Smooth muscle cell (in vitro differentiated cells): ENCODE results near the gene CPNE8. TPM values are rescaled to one million over a fixed set of nuclear protein-coding genes. Genes with fewer than 3 reads are reported as not detected.

Source experiments
- DNase-seq: peaks from one replicate; lab custom pipeline; 2025; ENCODE audit not compliant: unreplicated experiment; lab: John Stamatoyannopoulos, UW
- H2AFZ ChIP-seq: fragments of 200-600 bp; sonication (generic); 2 replicates; pipeline ENCODE4 v1.6.0; 2016; ENCODE audit warnings: antibody characterized with exemption, low read depth, mild to moderate bottlenecking
- H3F3A ChIP-seq: fragments of 200-600 bp; sonication (generic); 2 replicates; pipeline ENCODE4 v1.6.0; 2017; ENCODE audit warnings: antibody characterized with exemption, low read depth
- H3K27ac ChIP-seq: fragments of 200-600 bp; sonication (generic); 2 replicates; pipeline ENCODE4 v1.5.1; 2016; ENCODE audit warnings: low read depth, mild to moderate bottlenecking
- H3K27me3 ChIP-seq: fragments of 200-600 bp; sonication (generic); 2 replicates; pipeline ENCODE4 v1.6.1; 2016; ENCODE audit warnings: low read depth, mild to moderate bottlenecking
- H3K36me3 ChIP-seq: fragments of 200-600 bp; sonication (generic); 2 replicates; pipeline ENCODE4 v1.5.1; 2016; ENCODE audit warnings: low read depth
- H3K4me1 ChIP-seq: fragments of 200-600 bp; sonication (generic); 2 replicates; pipeline ENCODE4 v1.5.1; 2016; ENCODE audit warnings: low read depth
- H3K4me2 ChIP-seq: fragments of 200-600 bp; sonication (generic); 2 replicates; pipeline ENCODE4 v1.6.0; 2016; ENCODE audit warnings: mild to moderate bottlenecking
- H3K4me3 ChIP-seq: fragments of 200-600 bp; sonication (generic); 2 replicates; pipeline ENCODE4 v1.5.1; 2016; ENCODE audit warnings: mild to moderate bottlenecking
- H3K79me2 ChIP-seq: fragments of 200-600 bp; sonication (generic); 2 replicates; pipeline ENCODE4 v1.6.0; 2016; ENCODE audit warnings: low read depth, mild to moderate bottlenecking
- H3K9ac ChIP-seq: fragments of 200-600 bp; sonication (generic); 2 replicates; pipeline ENCODE4 v1.6.0; 2016; ENCODE audit warnings: low read depth
- H3K9me3 ChIP-seq: fragments of 200-600 bp; sonication (generic); replicated peaks from 2 replicates; pipeline ENCODE4 v1.5.1; 2016; ENCODE audit warnings: low read depth
- H4K20me1 ChIP-seq: fragments of 200-600 bp; sonication (generic); 2 replicates; pipeline ENCODE4 v1.6.0; 2016; ENCODE audit warnings: low read depth
- CTCF ChIP-seq: fragments of 200-600 bp; sonication (generic); IDR thresholded peaks from 2 replicates; pipeline ENCODE4 v1.5.1; 2017; ENCODE audit warnings: borderline replicate concordance, mild to moderate bottlenecking, antibody characterized with exemption; ENCODE audit not compliant: insufficient read depth, poor library complexity, severe bottlenecking
- WGBS: methylation state at CpG from one replicate; pipeline ENCODE4 v1.1.7; 2016; ENCODE audit warnings: low lambda C conversion rate; 5-methylcytosine and 5-hydroxymethylcytosine counted together
- polyA plus RNA-seq: library from polyadenylated mRNA; unstranded; fragments of >200 nt; fragmentation: Nextera tagmentation; extraction: Ambion mirVana; gene quantifications from 2 replicates; pipeline ENCODE4 v1.2.1, GENCODE V29; 2016
- total RNA-seq: library from RNA; depleted of rRNA; stranded (reverse); fragments of >200 nt; gene quantifications from 2 replicates; pipeline ENCODE4 v1.2.3, GENCODE V29; 2014

Gene CPNE8
- total and polyA plus RNA-seq, 2 experiments from 2014 or later, result 6.3 to 19.4 TPM

GRCh38 chr12:38708466-38708865 lies 196.9 kb downstream of the CPNE8 start:
- no peak for DNase-seq
- Histone ChIP-seq H3K27ac (no peak overlapping the region), H3K9ac (no peak overlapping the region), H3K27me3 (no peaks in the 10 kb centered on the region), H3K9me3 (no peaks in the 10 kb centered on the region), H3F3A (no peaks in the 10 kb centered on the region), H3K4me3 (no peak overlapping the region), H4K20me1 (no peaks in the 10 kb centered on the region), H2AFZ (no peak overlapping the region), H3K36me3 (no peaks in the 10 kb centered on the region), H3K4me2 (no peak overlapping the region), H3K79me2 (no peaks in the 10 kb centered on the region), H3K4me1 (no peaks in the 10 kb centered on the region)
- TF ChIP-seq CTCF, result no peak

- 89% methylated on average over 1 of the region's 1 CpG for WGBS
- Histone ChIP-seq H3K27me3 (no peaks in the 10 kb centered on the region), H3K4me1 (no peaks in the 10 kb centered on the region), H2AFZ (no peak overlapping the region), H3K27ac (no peak overlapping the region), H3K9ac (no peak overlapping the region), H3K36me3 (no peaks in the 10 kb centered on the region), H3K4me3 (no peak overlapping the region), H3K9me3 (no peaks in the 10 kb centered on the region), H3F3A (no peaks in the 10 kb centered on the region), H3K4me2 (no peak overlapping the region), H3K79me2 (no peaks in the 10 kb centered on the region), H4K20me1 (no peaks in the 10 kb centered on the region)
- TF ChIP-seq CTCF, result no peak
- DNase-seq, result no peak
Measured at GRCh38 chr12:38707648-38708047, 197.7 kb downstream of the CPNE8 start.

- Histone ChIP-seq H3K79me2 (no peaks in the 10 kb centered on the region), H3K4me3 (no peak overlapping the region), H3F3A (no peaks in the 10 kb centered on the region), H3K9ac (no peak overlapping the region), H3K4me2 (no peak overlapping the region), H3K9me3 (no peaks in the 10 kb centered on the region), H2AFZ (no peak overlapping the region), H3K27me3 (no peaks in the 10 kb centered on the region), H3K36me3 (peaks cover 9% of the 10 kb centered on the region), H3K27ac (no peak overlapping the region), H4K20me1 (no peaks in the 10 kb centered on the region), H3K4me1 (no peaks in the 10 kb centered on the region)
- 97% methylated on average over 1 of the region's 1 CpG for WGBS
- no peak for DNase-seq
- no peak for TF ChIP-seq CTCF
Measured at GRCh38 chr12:38697289-38697688, 208.1 kb downstream of the CPNE8 start.

GRCh38 chr12:38695057-38695456 lies 210.3 kb downstream of the CPNE8 start:
- 67% methylated on average over 3 of the region's 3 CpGs for WGBS

More at GRCh38 chr12:38695057-38695456, 210.3 kb downstream of the CPNE8 start:
- no peaks in the 10 kb centered on the region for H3K9me3 ChIP-seq
- H3K4me1 ChIP-seq, result no peaks in the 10 kb centered on the region
- no peak overlapping the region for H3K27ac ChIP-seq
- H3K36me3 ChIP-seq, result peaks cover 9% of the 10 kb centered on the region
- no peak for DNase-seq
- no peak overlapping the region for H3K4me2 ChIP-seq
- no peak overlapping the region for H3K4me3 ChIP-seq
- no peak for TF ChIP-seq CTCF
- no peaks in the 10 kb centered on the region for H3F3A ChIP-seq
- no peaks in the 10 kb centered on the region for H3K27me3 ChIP-seq
- no peaks in the 10 kb centered on the region for H4K20me1 ChIP-seq
- no peak overlapping the region for H3K9ac ChIP-seq
- no peak overlapping the region for H2AFZ ChIP-seq
- H3K79me2 ChIP-seq, result no peaks in the 10 kb centered on the region
